ENCODE measurements around the gene NRDE2. TPM values are rescaled to one million over a fixed set of nuclear protein-coding genes. Genes with fewer than 3 reads are reported as not detected.

The NRDE2 gene
- total RNA-seq, 1 experiment from 2014 or later, result 19.2 TPM

GRCh38 chr14:90348270-90348669 lies 16.5 kb upstream of the NRDE2 start:
- CTCF ChIA-PET, result no interaction called here
- H3K36me3 Mint-ChIP-seq (ENCODE audit: insufficient read depth, unreplicated experiment), result no peaks in the 10 kb centered on the region
- no TSS peak for BruUV-seq (replicated peaks)
- no peaks in the 10 kb centered on the region for H3K27me3 Mint-ChIP-seq (ENCODE audit: unreplicated experiment)
- peaks cover 9% of the 10 kb centered on the region for H3K4me1 Mint-ChIP-seq (ENCODE audit: low read depth, unreplicated experiment)
- intact Hi-C loops (cut with micrococcal nuclease; ENCODE audit: unreplicated experiment), result no loop called here
- no peak overlapping the region for H3K4me3 Mint-ChIP-seq (ENCODE audit: low read depth, unreplicated experiment)
- no peak overlapping the region for H3K27ac Mint-ChIP-seq (ENCODE audit: unreplicated experiment)
- DNase-seq, result no peak
- no peaks in the 10 kb centered on the region for H3K9me3 Mint-ChIP-seq (ENCODE audit: low read depth, unreplicated experiment)
- no peak for TF ChIP-seq CTCF (IDR thresholded peaks at IDR 0.05; ENCODE audit: unreplicated experiment)

- TF ChIP-seq CTCF (IDR thresholded peaks at IDR 0.05; ENCODE audit: unreplicated experiment), result no peak
- H3K4me3 Mint-ChIP-seq (ENCODE audit: low read depth, unreplicated experiment), result no peak overlapping the region
Measured at GRCh38 chr14:90345239-90345557, 13.5 kb upstream of the NRDE2 start.

GRCh38 chr14:90344331-90345238 lies 12.8 kb upstream of the NRDE2 start:
- no peak for TF ChIP-seq CTCF (IDR thresholded peaks at IDR 0.05; ENCODE audit: unreplicated experiment)
- CTCF ChIA-PET, result no interaction called here
- no peaks in the 10 kb centered on the region for H3K9me3 Mint-ChIP-seq (ENCODE audit: low read depth, unreplicated experiment)
- H3K4me1 Mint-ChIP-seq (ENCODE audit: low read depth, unreplicated experiment), result peaks cover 1% of the 10 kb centered on the region
- no peaks in the 10 kb centered on the region for H3K27me3 Mint-ChIP-seq (ENCODE audit: unreplicated experiment)
- H3K36me3 Mint-ChIP-seq (ENCODE audit: insufficient read depth, unreplicated experiment), result no peaks in the 10 kb centered on the region
- DNase-seq, result no peak
- no peak overlapping the region for H3K4me3 Mint-ChIP-seq (ENCODE audit: low read depth, unreplicated experiment)
- no peak overlapping the region for H3K27ac Mint-ChIP-seq (ENCODE audit: unreplicated experiment)
- intact Hi-C loops (cut with micrococcal nuclease; ENCODE audit: unreplicated experiment), result no loop called here
- no TSS peak for BruUV-seq (replicated peaks)

More at GRCh38 chr14:90345239-90345557, 13.5 kb upstream of the NRDE2 start:
- H3K27me3 Mint-ChIP-seq (ENCODE audit: unreplicated experiment), result no peaks in the 10 kb centered on the region
- CTCF ChIA-PET, result no interaction called here
- no TSS peak for BruUV-seq (replicated peaks)
- H3K36me3 Mint-ChIP-seq (ENCODE audit: insufficient read depth, unreplicated experiment), result no peaks in the 10 kb centered on the region
- H3K9me3 Mint-ChIP-seq (ENCODE audit: low read depth, unreplicated experiment), result no peaks in the 10 kb centered on the region
- intact Hi-C loops (cut with micrococcal nuclease; ENCODE audit: unreplicated experiment), result no loop called here
- H3K4me1 Mint-ChIP-seq (ENCODE audit: low read depth, unreplicated experiment), result peaks cover 7% of the 10 kb centered on the region
- H3K27ac Mint-ChIP-seq (ENCODE audit: unreplicated experiment), result no peak overlapping the region
- DNase-seq, result no peak

- no TSS peak for BruUV-seq (replicated peaks)
Measured at GRCh38 chr14:90342327-90342726, 10.6 kb upstream of the NRDE2 start.

More at GRCh38 chr14:90342327-90342726, 10.6 kb upstream of the NRDE2 start:
- TF ChIP-seq CTCF (IDR thresholded peaks at IDR 0.05; ENCODE audit: unreplicated experiment), result no peak
- no peak overlapping the region for H3K4me3 Mint-ChIP-seq (ENCODE audit: low read depth, unreplicated experiment)
- no peaks in the 10 kb centered on the region for H3K27me3 Mint-ChIP-seq (ENCODE audit: unreplicated experiment)
- H3K4me1 Mint-ChIP-seq (ENCODE audit: low read depth, unreplicated experiment), result peaks cover 10% of the 10 kb centered on the region
- DNase-seq, result no peak
- CTCF ChIA-PET, result interaction anchor here (0.6 to 0.8 kb wide), 3 partner anchors 20 to 67 kb away, joined by 3 to 5 read pairs (median 3); no protein-coding TSS in a partner anchor
- intact Hi-C loops (cut with micrococcal nuclease; ENCODE audit: unreplicated experiment), result no loop called here
- no peaks in the 10 kb centered on the region for H3K36me3 Mint-ChIP-seq (ENCODE audit: insufficient read depth, unreplicated experiment)
- H3K9me3 Mint-ChIP-seq (ENCODE audit: low read depth, unreplicated experiment), result no peaks in the 10 kb centered on the region
- no peak overlapping the region for H3K27ac Mint-ChIP-seq (ENCODE audit: unreplicated experiment)

Data from Calu3 (cell line).